Measurements from ENCODE around the gene SPEM2.
"Not testable (repeated sequence)": the region's sequence is repeated elsewhere in the genome, so short reads cannot be mapped to it uniquely, and the experiment has no call there.

DNA sequence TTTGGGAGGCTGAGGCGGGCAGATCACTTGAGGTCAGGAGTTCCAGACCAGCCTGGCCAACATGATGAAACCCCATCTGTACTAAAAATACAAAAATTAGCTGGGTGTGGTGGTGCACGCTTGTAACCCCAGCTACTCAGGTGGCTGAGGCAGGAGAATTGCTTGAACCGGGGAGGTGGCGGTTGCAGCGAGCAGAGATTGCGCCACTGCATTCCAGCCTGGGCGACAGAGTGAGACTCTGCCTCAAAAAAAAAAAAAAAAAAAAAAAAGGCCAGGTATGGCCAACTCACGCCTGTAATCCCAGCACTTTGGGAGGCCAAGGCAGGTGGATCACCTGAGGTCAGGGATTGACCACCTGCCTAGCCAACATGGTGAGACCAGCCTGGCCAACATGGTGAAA is 49.4 kb downstream of the SPEM2 start:
- TF ChIP-seq GTF2F1 (IDR thresholded peaks at IDR 0.05; ENCODE audit: borderline replicate concordance, low read depth, low read length); POLR2A (IDR thresholded peaks at IDR 0.05; ENCODE audit: control extremely low read depth in 1 of 2, low read depth in 2 of 2, low read length in 2 of 2): not testable (repeated sequence)

All from H1 (cell line).